T47D (cell line): ENCODE measurements around the gene IFI35.
"Not testable (repeated sequence)": the region's sequence is repeated elsewhere in the genome, so short reads cannot be mapped to it uniquely, and the experiment has no call there.

Experiments
- DNase-seq, 2 experiments: peaks; one replicate each; pipeline versions ENCODE4 v3.0.0 to v3.0.0-alpha.2; 2011 to 2012; ENCODE audit warnings: low read depth in 1 of 2, low spot score in 1 of 2
- JUND ChIP-seq: IDR thresholded peaks from 2 replicates; pipeline ENCODE4 v1.6.1; 2012; ENCODE audit warnings: low read depth
- in situ Hi-C: cut with HindIII; loops from 2 replicates; pipeline ENCODE4 v1.10.0; 2016; ENCODE audit warnings: low sequenced_read_pairs, low pct_unique_long_range_greater_than_20kb

Gene IFI35

GRCh38 chr17:43033948-43034881, 27.6 kb downstream of the IFI35 start:
- no peak for TF ChIP-seq JUND
- DNase-seq: peak in 1 of 2 experiments; percentile 59
- in situ Hi-C loops: no loop called here

- DNase-seq: no peak
- in situ Hi-C loops: no loop called here
- no peak for TF ChIP-seq JUND
Measured at GRCh38 chr17:43034894-43035293, 28.3 kb downstream of the IFI35 start.

GRCh38 chr17:43039646-43040045, 33.1 kb downstream of the IFI35 start:
- TF ChIP-seq JUND: no peak

GRCh38 chr17:43040655-43041054, 34.1 kb downstream of the IFI35 start:
- no peak for DNase-seq
- no peak for TF ChIP-seq JUND
- in situ Hi-C loops: no loop called here

More at GRCh38 chr17:43039646-43040045, 33.1 kb downstream of the IFI35 start:
- in situ Hi-C loops: no loop called here
- DNase-seq: no peak

GRCh38 chr17:43042025-43042628, 35.5 kb downstream of the IFI35 start:
- in situ Hi-C loops: no loop called here
- no peak for DNase-seq
- no peak for TF ChIP-seq JUND

- no peak for TF ChIP-seq JUND
- DNase-seq: no peak
- in situ Hi-C loops: no loop called here
Measured at GRCh38 chr17:43043307-43043706, 36.7 kb downstream of the IFI35 start.

- DNase-seq: no peak
- in situ Hi-C loops: no loop called here
- no peak for TF ChIP-seq JUND
Measured at GRCh38 chr17:43044024-43044423, 37.4 kb downstream of the IFI35 start.

GRCh38 chr17:43051969-43052368, 45.4 kb downstream of the IFI35 start:
- in situ Hi-C loops: no loop called here
- no peak for DNase-seq
- TF ChIP-seq JUND: no peak

GRCh38 chr17:43053008-43053407, 46.4 kb downstream of the IFI35 start:
- in situ Hi-C loops, DNase-seq: not testable (repeated sequence)

- DNase-seq: no peak
- in situ Hi-C loops: no loop called here
- TF ChIP-seq JUND: no peak
Measured at GRCh38 chr17:43056051-43056450, 49.5 kb downstream of the IFI35 start.

GRCh38 chr17:43062984-43063638, 56.5 kb downstream of the IFI35 start:
- DNase-seq: no peak
- no peak for TF ChIP-seq JUND
- in situ Hi-C loops: no loop called here
